Astrocyte of the spinal cord (primary cell): ENCODE results near the gene EPHX1.
"Not testable (repeated sequence)": the region's sequence is repeated elsewhere in the genome, so short reads cannot be mapped to it uniquely, and the experiment has no call there.

ENCODE experiments used
- DNase-seq: peaks from one replicate; pipeline ENCODE4 v3.0.0; 2011; ENCODE audit warnings: low read depth, low spot score
- H3K4me3 ChIP-seq: 2 replicates; pipeline ENCODE4 v1.5.1; 2011; ENCODE audit warnings: low read depth, mild to moderate bottlenecking, low read length, moderate library complexity
- CTCF ChIP-seq: IDR thresholded peaks from 2 replicates; pipeline ENCODE4 v1.5.1; 2012; ENCODE audit warnings: low read depth, mild to moderate bottlenecking, low read length, inconsistent platforms
- in situ Hi-C: cut with HindIII; loops from 2 replicates; pipeline ENCODE4 v1.10.0; 2017; ENCODE audit warnings: low sequenced_read_pairs

EPHX1 gene

GRCh38 chr1:225814381-225814780 is 4.5 kb downstream of the EPHX1 start:
- in situ Hi-C loops: no loop called here
- TF ChIP-seq CTCF: no peak
- no peak for DNase-seq
- no peak overlapping the region for H3K4me3 ChIP-seq

DNA sequence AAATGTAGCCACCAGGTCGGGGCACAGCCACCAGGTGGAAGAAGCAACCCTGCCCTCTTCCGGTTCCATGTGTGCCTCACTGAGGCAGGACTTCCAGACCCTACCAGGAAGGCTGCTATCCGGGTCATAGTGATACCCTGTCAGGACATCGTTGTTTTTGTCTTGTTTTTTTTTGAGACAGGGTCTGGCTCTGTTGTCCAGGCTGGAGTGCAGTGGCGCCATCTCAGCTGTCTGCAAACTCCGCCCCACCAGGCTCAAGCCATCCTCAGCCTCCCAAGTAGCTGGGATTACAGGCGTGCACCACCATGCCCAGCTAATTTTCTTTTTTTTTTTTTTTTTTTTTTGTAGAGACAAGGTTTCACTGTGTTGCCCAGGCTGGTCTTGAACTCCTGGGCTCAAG is 5.2 kb downstream of the EPHX1 start:
- H3K4me3 ChIP-seq, in situ Hi-C loops, DNase-seq: not testable (repeated sequence)

DNA sequence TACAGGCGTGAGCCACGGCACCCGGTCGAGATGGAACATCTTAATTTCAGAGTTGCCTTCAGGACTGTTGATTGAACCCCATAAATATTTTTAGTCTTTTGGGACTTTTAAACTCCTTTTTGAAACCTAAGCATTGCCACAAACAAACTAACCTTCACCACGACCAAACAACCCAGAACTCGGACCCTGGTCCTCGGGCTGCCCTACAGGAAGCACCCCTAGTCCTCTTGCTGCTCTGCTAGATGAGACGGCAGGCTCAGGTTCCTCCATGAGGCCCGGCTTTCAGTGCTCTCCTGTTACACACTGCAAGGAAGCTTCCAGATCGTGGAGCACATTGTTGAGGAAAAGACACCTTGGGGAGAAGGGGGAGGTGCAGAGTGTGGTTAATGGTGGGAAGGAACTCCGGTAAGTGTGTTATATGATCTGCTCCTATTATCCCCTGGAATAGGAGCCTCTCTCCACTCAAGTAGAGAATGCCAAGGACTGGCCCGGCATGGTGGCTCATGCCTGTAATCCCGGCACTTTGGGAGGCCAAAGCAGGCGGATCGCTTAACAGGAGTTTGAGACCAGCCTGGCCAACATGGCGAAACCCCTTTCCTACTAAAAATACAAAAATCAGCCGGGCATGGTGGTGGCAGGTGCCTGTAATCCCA is 5.7 kb downstream of the EPHX1 start:
- no peak overlapping the region for H3K4me3 ChIP-seq
- no peak for TF ChIP-seq CTCF
- DNase-seq: no peak
- in situ Hi-C loops: no loop called here

GRCh38 chr1:225816643-225817538 is 7.0 kb downstream of the EPHX1 start:
- no peak for TF ChIP-seq CTCF
- in situ Hi-C loops: no loop called here
- no peak overlapping the region for H3K4me3 ChIP-seq
- peak; percentile 16 for DNase-seq

- no peak overlapping the region for H3K4me3 ChIP-seq
- TF ChIP-seq CTCF: no peak
- in situ Hi-C loops: no loop called here
- DNase-seq: peak; percentile 89
Measured at GRCh38 chr1:225817611-225818061, 7.7 kb downstream of the EPHX1 start.

DNA sequence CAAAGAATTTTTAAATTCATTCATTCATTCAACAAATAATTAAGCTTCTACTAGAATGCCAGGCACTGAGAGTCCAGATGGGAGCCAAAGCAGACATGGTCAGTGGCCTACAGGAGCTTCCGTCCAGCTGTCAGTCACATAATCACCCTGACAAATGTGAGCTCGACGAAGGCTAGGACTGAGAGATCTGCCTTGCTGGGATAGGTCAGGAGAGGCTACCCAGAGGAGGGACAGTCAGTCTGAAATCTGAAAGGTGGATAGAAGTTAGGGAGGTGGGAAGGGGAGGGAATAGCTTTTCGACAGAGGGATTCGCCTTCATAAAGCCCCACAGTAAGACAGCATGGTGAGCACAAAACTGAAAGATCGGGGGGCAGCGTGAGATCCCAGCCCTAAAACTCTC is 8.3 kb downstream of the EPHX1 start:
- no peak for DNase-seq
- no peak for TF ChIP-seq CTCF
- in situ Hi-C loops: no loop called here
- H3K4me3 ChIP-seq: no peak overlapping the region
